Ecto neural progenitor cell (in vitro differentiated cells): Measurements from ENCODE around the gene MET.
"Not testable (repeated sequence)": the region's sequence is repeated elsewhere in the genome, so short reads cannot be mapped to it uniquely, and the experiment has no call there.

Experiments used
- DNase-seq: peaks from one replicate; pipeline ENCODE4 v3.0.0-alpha.2; 2018; ENCODE audit warnings: low spot score

Gene MET

GRCh38 chr7:116671681-116672595 lies at the start of gene MET:
TSS of gene MET (plus strand) at chr7:116672196. CDS start at chr7:116699085, 26,889 bp downstream.
- DNase-seq, result peak; percentile 82

GRCh38 chr7:116626886-116627285 lies 45.1 kb upstream of the MET start:
- DNase-seq, result no peak

GRCh38 chr7:116629051-116629463 lies 42.9 kb upstream of the MET start:
- DNase-seq, result no peak

GRCh38 chr7:116630357-116630756 lies 41.6 kb upstream of the MET start:
- DNase-seq, result no peak

GRCh38 chr7:116630932-116631671 lies 40.9 kb upstream of the MET start:
- DNase-seq, result no peak

- DNase-seq, result no peak
Observed at GRCh38 chr7:116631676-116632075, 40.3 kb upstream of the MET start.

GRCh38 chr7:116632384-116632783 lies 39.6 kb upstream of the MET start:
- no peak for DNase-seq

GRCh38 chr7:116633131-116633988 lies 38.6 kb upstream of the MET start:
- DNase-seq, result no peak

- no peak for DNase-seq
Observed at GRCh38 chr7:116636997-116637396, 35.0 kb upstream of the MET start.

GRCh38 chr7:116638592-116638991 lies 33.4 kb upstream of the MET start:
- DNase-seq, result not testable (repeated sequence)

- no peak for DNase-seq
Observed at GRCh38 chr7:116641551-116642153, 30.3 kb upstream of the MET start.

GRCh38 chr7:116643148-116643547 lies 28.8 kb upstream of the MET start:
- not testable (repeated sequence) for DNase-seq

- DNase-seq, result no peak
Observed at GRCh38 chr7:116644628-116645027, 27.4 kb upstream of the MET start.

GRCh38 chr7:116647290-116647689 lies 24.7 kb upstream of the MET start:
- no peak for DNase-seq

GRCh38 chr7:116647861-116648260 lies 24.1 kb upstream of the MET start:
- DNase-seq, result no peak

- DNase-seq, result no peak
Observed at GRCh38 chr7:116650436-116650835, 21.6 kb upstream of the MET start.

GRCh38 chr7:116652793-116653192 lies 19.2 kb upstream of the MET start:
- no peak for DNase-seq

- no peak for DNase-seq
Observed at GRCh38 chr7:116653204-116653603, 18.8 kb upstream of the MET start.

- no peak for DNase-seq
Observed at GRCh38 chr7:116653646-116654045, 18.4 kb upstream of the MET start.

- not testable (repeated sequence) for DNase-seq
Observed at GRCh38 chr7:116659248-116659647, 12.7 kb upstream of the MET start.

GRCh38 chr7:116661865-116662264 lies 10.1 kb upstream of the MET start:
- peak; percentile 58 for DNase-seq

GRCh38 chr7:116663744-116664143 lies 8.3 kb upstream of the MET start:
- no peak for DNase-seq
